Islet of Langerhans (tissue), 1 donor: Measurements from ENCODE around the gene JARID2.
A peak's percentile ranks its signal among the peaks of the same experiment; 100 is the strongest.
"Not testable (repeated sequence)": the region's sequence is repeated elsewhere in the genome, so short reads cannot be mapped to it uniquely, and the experiment has no call there.

Experiments
- FAIRE-seq: peaks from one replicate; lab custom pipeline; 2011; peaks lifted over from hg19 to GRCh38; lab: Jason Lieb, UNC

The JARID2 gene

GRCh38 chr6:15401120-15401519 lies 155.3 kb downstream of the JARID2 start:
- no peak for FAIRE-seq

GRCh38 chr6:15401769-15402250 lies 155.9 kb downstream of the JARID2 start:
- FAIRE-seq, result no peak

DNA sequence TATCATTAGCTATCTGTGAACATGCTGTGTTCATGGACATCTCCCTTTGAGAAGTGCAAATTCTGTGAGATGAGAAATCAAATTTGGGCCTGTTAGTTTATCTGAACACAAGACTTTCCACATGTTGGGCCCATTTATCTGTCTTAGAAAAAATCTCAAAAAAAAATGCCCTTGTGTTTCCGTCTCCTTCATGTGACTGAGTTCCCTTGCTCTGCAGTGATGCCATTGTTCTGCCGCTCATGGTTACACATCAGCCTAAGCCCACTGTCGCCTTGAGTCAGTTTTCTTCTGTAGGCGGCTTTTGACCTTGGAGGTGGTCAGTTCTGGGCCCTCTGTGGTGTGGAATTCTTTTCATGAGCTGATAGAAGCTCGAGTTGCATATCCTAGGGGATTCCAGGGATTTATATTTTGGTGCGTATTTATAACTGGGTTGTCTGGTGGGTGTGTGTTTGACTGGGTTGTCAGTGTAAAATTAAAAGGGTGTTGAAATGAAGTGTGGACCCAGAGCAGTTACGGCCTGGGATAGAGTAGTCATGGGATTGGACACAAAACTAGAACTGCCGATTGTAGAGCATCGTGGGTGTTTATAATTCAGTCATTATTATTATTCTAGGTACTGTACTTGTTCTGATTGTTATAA lies 156.7 kb downstream of the JARID2 start:
- no peak for FAIRE-seq

DNA sequence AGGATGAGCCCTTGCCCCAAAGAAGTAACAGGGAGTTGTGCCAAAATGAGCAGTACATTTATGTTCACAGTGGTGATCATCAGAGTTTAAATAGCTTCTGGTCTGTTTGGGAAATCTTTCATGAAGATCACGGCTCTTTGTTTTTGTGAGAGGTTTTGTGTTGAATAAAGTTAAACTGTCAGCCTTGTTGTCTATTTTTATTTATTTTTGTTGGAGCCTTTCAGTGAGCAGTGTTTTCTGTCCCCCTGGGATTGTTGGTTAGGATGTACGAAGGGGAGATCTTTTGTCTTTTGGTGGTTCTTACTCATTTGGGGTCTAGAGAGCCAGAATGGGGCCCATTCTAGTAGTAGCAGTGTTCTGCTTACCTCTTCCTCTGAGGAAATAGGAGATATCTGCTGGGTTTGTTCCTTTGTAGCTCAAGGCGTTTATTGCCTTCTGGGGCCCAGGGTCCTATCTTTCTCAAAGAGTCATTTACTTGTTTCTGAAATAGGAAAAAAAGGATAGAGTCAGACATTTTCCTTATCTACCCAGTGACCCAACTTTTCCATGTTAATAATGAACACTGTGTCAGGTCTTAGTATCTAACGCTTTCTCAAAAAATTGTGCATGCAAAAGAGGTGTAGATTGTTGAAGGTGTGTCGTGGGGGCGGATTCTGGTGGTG lies 157.4 kb downstream of the JARID2 start:
- no peak for FAIRE-seq

DNA sequence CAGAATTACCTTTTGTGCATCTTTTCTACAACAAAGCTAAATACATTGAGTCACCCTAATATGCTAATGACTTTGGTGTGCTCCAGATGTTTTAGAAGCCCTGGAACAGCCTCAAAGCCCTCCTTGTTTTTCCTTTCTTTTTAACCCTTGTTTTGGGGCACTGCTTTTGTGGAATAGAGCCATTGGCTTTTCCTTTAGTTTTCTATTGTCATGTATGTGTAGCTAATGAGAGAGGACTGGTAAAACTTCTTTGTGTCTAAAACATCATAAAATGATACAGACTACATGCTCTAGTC lies 158.8 kb downstream of the JARID2 start:
- no peak for FAIRE-seq

GRCh38 chr6:15405129-15406068 lies 159.5 kb downstream of the JARID2 start:
- no peak for FAIRE-seq

DNA sequence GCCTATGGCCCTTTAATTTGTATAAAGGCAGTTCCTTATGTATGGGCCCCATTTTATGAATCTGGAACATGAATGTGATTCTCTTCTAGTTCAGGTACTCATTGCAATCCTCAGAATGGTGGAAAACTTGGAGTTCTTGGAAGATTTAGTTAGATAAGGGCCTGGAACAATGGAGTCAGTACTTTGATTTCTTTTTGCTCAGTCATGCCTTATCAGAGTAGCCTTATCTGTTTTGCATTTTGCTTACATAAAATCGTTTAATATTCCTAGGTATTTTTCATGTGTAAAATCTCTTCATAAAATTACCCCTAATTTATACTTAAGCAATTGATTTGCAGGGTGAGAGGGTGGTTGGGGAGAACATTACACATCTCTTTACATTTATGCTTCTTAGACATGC lies 160.6 kb downstream of the JARID2 start:
- FAIRE-seq, result no peak

GRCh38 chr6:15408008-15408407 lies 162.1 kb downstream of the JARID2 start:
- no peak for FAIRE-seq

GRCh38 chr6:15408758-15409157 lies 162.9 kb downstream of the JARID2 start:
- FAIRE-seq, result no peak

DNA sequence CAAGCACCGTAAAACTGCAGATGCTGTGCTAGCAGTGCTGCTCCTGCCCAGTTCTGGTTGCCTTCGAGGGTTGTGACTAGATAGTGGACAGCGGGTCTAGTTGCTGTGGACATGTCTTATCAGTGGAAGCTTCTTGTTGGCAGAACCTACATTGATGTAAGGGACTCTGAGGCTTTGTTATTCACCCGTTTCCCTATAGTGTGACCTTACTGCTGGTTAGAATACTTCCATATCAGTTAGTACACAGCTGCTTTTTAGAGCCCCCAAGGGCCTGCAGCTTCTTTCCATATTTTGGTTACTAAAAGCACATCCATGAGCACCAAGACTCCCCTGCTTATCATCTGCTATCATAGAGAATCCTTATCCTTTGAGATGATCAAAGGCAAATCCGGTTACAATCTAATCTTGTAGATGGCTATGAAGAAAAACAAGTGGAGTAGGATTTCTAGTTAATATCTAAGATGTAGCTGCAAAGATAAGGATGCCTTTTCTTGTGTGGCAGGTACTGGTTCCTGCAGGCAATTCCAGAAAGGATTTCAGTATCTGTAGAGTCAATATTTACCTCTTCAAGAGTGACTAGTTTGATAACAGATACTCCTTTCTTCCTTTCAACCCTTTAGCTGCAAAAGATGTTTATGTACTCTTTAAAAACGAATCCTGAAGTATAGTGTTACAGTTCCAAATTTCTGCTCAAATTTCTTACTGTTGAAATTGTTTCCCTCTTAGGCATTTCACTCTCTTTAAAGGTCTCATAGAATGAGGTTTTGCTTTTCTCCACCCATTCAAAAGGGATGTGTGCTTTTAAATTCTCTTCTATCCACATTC lies 163.6 kb downstream of the JARID2 start:
- FAIRE-seq, result no peak

- no peak for FAIRE-seq
These were observed 164.2 kb downstream of the JARID2 start for GRCh38 chr6:15410126-15410391.

- no peak for FAIRE-seq
These were observed 164.9 kb downstream of the JARID2 start for GRCh38 chr6:15410752-15411151.

DNA sequence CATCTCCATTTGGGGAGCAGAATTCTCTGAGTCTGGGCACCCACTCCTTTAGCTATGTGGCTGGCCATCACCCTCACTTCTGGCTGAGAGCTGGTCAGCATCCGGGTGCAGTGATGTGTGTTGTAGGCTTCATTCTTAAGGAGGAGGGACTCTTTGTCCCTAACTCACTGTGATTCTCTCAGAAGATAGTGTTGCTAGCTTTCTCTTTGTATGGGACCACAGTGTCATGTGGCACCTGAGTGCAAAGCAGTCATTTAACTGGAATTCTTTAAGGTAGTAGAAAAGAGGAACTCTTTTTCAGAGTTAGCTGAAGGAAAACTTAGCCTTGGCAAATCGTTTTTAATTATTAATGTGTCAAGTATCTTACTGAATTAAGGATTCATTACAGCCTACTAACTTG lies 165.9 kb downstream of the JARID2 start:
- no peak for FAIRE-seq

DNA sequence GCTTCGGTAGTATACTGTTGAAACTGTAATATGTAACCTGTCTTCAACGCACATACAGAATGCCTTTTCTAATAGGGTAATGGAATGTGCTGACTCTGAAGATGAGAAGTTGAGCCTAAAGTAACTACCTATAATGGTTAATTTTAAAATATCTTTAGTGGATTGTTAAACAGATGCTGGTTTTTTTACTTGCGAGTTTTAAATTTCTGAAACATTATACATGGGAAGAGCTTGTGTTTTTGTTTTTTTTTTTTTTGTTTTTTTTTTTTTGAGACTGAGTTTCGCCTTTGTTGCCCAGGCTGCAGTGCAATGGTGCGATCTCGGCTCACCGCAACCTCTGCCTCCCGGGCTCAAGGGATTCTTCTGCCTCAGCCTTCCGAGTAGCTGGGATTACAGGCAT lies 166.9 kb downstream of the JARID2 start:
- no peak for FAIRE-seq

DNA sequence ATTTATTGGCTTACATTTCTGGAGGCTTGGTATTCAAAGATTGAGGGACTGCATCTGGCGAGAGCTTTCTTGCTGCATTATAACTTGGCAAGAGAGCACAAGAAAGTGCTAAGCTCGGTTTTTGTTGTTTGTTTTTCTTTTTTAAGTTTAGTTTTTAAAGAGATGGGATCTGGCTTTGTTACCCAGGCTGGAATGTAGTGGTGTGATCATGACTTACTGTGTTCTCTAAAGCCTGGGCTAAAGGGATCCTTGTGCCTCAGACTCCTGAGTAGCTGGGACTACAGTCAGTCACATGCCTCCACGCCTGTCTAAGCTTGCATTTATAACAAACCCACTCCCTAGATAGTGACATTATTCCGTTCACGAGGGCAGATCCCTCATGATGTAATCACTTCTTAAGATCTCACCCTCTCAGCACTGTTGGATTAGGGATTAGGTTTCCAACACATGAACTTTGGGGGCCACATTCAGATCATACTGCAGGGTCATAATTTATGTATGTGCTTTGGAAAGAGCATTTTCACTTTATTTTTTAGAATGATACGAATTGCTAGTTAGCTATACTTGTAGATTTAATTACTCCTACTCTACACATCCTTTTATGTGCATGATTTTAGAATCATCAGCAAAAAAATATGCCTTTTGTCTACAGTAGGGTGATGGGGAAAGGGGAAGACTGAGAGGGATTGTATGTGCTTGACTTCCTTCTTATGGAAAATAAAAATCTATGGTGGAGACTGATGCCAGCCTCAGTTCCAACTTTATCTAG lies 167.8 kb downstream of the JARID2 start:
- no peak for FAIRE-seq

DNA sequence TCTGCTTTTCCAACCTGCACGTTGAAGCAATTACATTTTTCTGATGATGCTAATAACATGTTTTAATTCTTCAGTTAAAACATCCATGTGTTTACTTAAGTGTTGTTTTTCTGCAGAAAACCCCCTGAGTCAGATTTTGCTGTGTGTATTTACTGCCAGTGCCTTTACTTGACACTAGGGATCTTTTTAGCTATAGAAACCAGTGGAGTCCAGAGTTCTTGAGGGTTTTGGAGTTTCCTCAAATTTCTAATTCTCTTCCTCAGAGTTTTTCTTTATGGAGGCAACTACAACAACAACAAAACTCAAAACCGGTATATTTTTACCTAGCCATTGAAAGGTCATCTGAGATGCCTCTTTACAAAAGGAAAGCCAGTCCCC lies 168.4 kb downstream of the JARID2 start:
- peak; percentile 69 for FAIRE-seq

DNA sequence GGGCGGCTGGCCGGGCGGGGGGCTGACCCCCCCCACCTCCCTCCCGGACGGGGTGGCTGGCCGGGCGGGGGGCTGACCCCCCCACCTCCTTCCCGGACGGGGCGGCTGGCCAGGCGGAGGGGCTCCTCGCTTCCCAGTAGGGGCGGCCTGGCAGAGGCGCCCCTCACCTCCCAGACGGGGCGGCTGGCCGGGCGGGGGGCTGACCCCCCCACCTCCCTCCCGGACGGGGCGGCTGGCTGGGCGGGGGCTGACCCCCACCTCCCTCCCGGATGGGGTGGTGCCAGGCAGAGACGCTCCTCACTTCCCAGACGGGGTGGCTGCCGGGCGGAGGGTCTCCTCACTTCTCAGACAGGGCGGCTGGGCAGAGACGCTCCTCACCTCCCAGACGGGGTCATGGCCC lies 169.8 kb downstream of the JARID2 start:
- FAIRE-seq, result not testable (repeated sequence)

- no peak for FAIRE-seq
These were observed 171.2 kb downstream of the JARID2 start for GRCh38 chr6:15416932-15417509.

GRCh38 chr6:15417811-15418210 lies 171.9 kb downstream of the JARID2 start:
- FAIRE-seq, result no peak

DNA sequence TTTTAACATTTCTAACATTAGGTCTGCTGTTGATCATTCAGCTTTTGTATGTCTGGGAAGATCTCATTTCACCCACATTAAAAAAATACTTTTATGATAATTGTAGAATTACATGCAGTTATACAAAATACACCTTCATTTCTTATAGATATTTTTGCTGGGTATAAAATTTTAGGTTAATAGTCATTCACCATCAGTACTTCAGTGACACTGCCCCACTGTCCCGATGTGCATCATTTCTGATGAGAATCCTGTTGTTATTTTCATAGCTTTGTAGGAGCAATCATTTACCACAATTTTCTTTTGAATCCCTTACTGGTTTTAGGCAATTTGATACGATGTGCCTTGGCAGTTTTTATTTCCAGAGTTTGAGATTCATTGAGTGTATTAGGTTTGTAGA lies 173.6 kb downstream of the JARID2 start:
- no peak for FAIRE-seq

DNA sequence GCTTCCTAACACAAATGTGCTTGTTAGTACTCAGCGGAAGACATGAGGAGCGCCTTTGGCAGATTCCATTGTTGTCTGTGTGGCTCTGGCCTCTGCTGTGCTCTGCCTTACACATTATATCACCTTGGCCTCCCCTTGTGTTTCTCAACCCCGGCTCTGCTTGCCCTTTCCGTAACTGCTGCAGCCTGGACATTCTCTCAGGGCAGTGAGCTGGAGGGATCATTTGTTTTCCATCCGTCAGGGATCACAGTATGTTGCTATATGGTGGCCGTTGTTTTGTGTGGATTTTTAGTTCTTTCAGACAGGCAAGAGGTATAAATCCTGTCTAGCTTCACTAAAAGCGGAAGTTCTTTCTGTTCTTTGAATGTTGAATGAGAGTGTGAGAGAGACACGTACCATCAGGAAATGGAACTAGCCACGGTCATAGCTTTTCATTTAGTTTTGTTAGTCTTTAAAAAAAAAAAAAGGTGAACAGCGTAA lies 175.1 kb downstream of the JARID2 start:
- no peak for FAIRE-seq
